Kidney (tissue), 2 donors: ENCODE measurements around the gene ADRA2C. TPM values are rescaled to one million over a fixed set of nuclear protein-coding genes. Genes with fewer than 3 reads are reported as not detected.

Experiments
- polyA plus RNA-seq: library from polyadenylated mRNA; stranded (reverse); fragments of 350-450 nt; fragmentation: Illumina TruSeq; extraction: RNeasy Lipid Tissue Mini Kit (QIAGEN cat#74804); gene quantifications from one replicate; pipeline ENCODE4 v1.2.3, GENCODE V29; 2014; ENCODE audit warnings: low read depth, low replicate concordance; ENCODE audit not compliant: insufficient read depth
- total RNA-seq: library from RNA; stranded (reverse); fragmentation: NEBNext Ultra II Directional; extraction: Animal tissue kit (Norgen Biotek cat#: 25700); gene quantifications from one replicate; pipeline ENCODE4 v1.2.1, GENCODE V29; 2021
- donor health status: DM: yes; HTN: yes; CAD: no.

The ADRA2C gene
- total and polyA plus RNA-seq, 2 donors from 2014 or later, result 21.9 to 36.2 TPM

Other genes starting within 250 kb of the ADRA2C start
- gene LRPAP1, start 234.0 kb upstream of the ADRA2C start, total RNA-seq, result 204 TPM
- 373 TPM for gene LRPAP1, start 234.0 kb upstream of the ADRA2C start, polyA plus RNA-seq